Neural cell (in vitro differentiated cells): ENCODE results near the gene NPHP4. TPM values are rescaled to one million over a fixed set of nuclear protein-coding genes. Genes with fewer than 3 reads are reported as not detected.

ENCODE experiments used
- H2AFZ ChIP-seq: fragments of 200-600, 300-800 bp; sonication (generic), shearing (Covaris generic); 2 replicates; pipeline ENCODE4 v1.6.0; 2014; ENCODE audit warnings: low read depth, mild to moderate bottlenecking, antibody characterized with exemption, low read length, moderate library complexity
- H3F3A ChIP-seq: fragments of 200-600 bp; shearing (Covaris generic); 2 replicates; pipeline ENCODE4 v1.6.1; 2016; ENCODE audit warnings: mild to moderate bottlenecking, moderate library complexity, mixed read lengths, antibody characterized with exemption, low read length; ENCODE audit not compliant: insufficient read depth, poor library complexity, severe bottlenecking
- H3K27ac ChIP-seq: fragments of 200-600, 300-800 bp; sonication (generic), shearing (Covaris generic); 2 replicates; pipeline ENCODE4 v1.5.1; 2014; ENCODE audit warnings: mild to moderate bottlenecking, low read length, moderate library complexity
- H3K27me3 ChIP-seq: fragments of 300-800, 200-600 bp; sonication (generic), shearing (Covaris generic); 2 replicates; pipeline ENCODE4 v1.6.0; 2014; ENCODE audit warnings: mild to moderate bottlenecking, low read depth, low read length, moderate library complexity; ENCODE audit not compliant: insufficient read depth
- H3K36me3 ChIP-seq: fragments of 300-800, 200-600 bp; sonication (generic), shearing (Covaris generic); 2 replicates; pipeline ENCODE4 v1.5.1; 2014; ENCODE audit warnings: mild to moderate bottlenecking, antibody characterized with exemption, low read length, moderate library complexity; ENCODE audit not compliant: insufficient read depth
- H3K4me2 ChIP-seq: fragments of 300-800, 200-600 bp; sonication (generic), shearing (Covaris generic); 2 replicates; pipeline ENCODE4 v1.6.0; 2014; ENCODE audit warnings: mild to moderate bottlenecking, low read length
- H3K4me3 ChIP-seq: fragments of 300-800, 200-600 bp; sonication (generic), shearing (Covaris generic); 2 replicates; pipeline ENCODE4 v1.5.1; 2014; ENCODE audit warnings: mild to moderate bottlenecking, low read length, moderate library complexity
- H3K79me2 ChIP-seq: fragments of 200-600 bp; shearing (Covaris generic); replicated peaks from 2 replicates; pipeline ENCODE4 v1.6.0; 2014; ENCODE audit warnings: mild to moderate bottlenecking, low read length, moderate library complexity; ENCODE audit not compliant: insufficient read depth
- H3K9ac ChIP-seq: fragments of 300-800, 200-600 bp; sonication (generic), shearing (Covaris generic); 2 replicates; pipeline ENCODE4 v1.6.1; 2016; ENCODE audit warnings: mild to moderate bottlenecking, low read length, mixed read lengths
- H3K9me2 ChIP-seq: fragments of 200-600 bp; shearing (Covaris generic); 2 replicates; pipeline ENCODE4 v1.6.1; 2016; ENCODE audit warnings: mild to moderate bottlenecking, low read length, mixed read lengths; ENCODE audit not compliant: insufficient read depth
- H3K9me3 ChIP-seq: fragments of 200-600, 300-800 bp; sonication (generic), shearing (Covaris generic); 2 replicates; pipeline ENCODE4 v1.6.1; 2016; ENCODE audit warnings: mild to moderate bottlenecking, mixed run types, low read length, moderate library complexity, mixed read lengths
- H4K20me1 ChIP-seq: fragments of 200-600 bp; shearing (Covaris generic); 2 replicates; pipeline ENCODE4 v1.6.1; 2016; ENCODE audit warnings: mild to moderate bottlenecking, mixed run types; ENCODE audit not compliant: insufficient read depth
- EP300 ChIP-seq: fragments of 450-650 bp; conservative IDR thresholded peaks from 2 replicates; pipeline ENCODE4 v1.6.1; 2014; ENCODE audit warnings: antibody characterized with exemption, mild to moderate bottlenecking, moderate library complexity; ENCODE audit not compliant: poor library complexity, severe bottlenecking
- EZH2 ChIP-seq: fragments of 200-600, 300-800 bp; shearing (Covaris generic), sonication (generic); IDR thresholded peaks from 2 replicates; pipeline ENCODE4 v1.6.1; 2014; ENCODE audit warnings: antibody characterized with exemption, low read length, borderline replicate concordance, mild to moderate bottlenecking; ENCODE audit not compliant: insufficient read depth, poor library complexity, severe bottlenecking
- MXI1 ChIP-seq: fragments of 450-650 bp; conservative IDR thresholded peaks from 2 replicates; pipeline ENCODE4 v1.6.1; 2014; ENCODE audit warnings: antibody characterized with exemption, mild to moderate bottlenecking; ENCODE audit not compliant: poor library complexity, severe bottlenecking
- POLR2AphosphoS5 ChIP-seq: IDR thresholded peaks from 2 replicates; pipeline ENCODE4 v1.6.1; 2012
- RAD21 ChIP-seq: fragments of 450-650 bp; conservative IDR thresholded peaks from 2 replicates; pipeline ENCODE4 v1.6.1; 2014; ENCODE audit warnings: antibody characterized with exemption, mild to moderate bottlenecking, moderate library complexity
- SMC3 ChIP-seq: fragments of 450-650 bp; conservative IDR thresholded peaks from 2 replicates; pipeline ENCODE4 v1.6.1; 2014; ENCODE audit warnings: antibody characterized with exemption, mild to moderate bottlenecking, moderate library complexity; ENCODE audit not compliant: poor library complexity
- TAF1 ChIP-seq: IDR thresholded peaks from 2 replicates; pipeline ENCODE4 v1.6.1; 2012; ENCODE audit warnings: low read depth
- polyA plus RNA-seq: library from polyadenylated mRNA; depleted of rRNA; stranded (reverse); fragments of >200 nt; gene quantifications from 2 replicates; pipeline ENCODE4 v1.2.3, GENCODE V29; 2014
- TF ChIP-seq, protein P1 (sequence below): IDR thresholded peaks from 2 replicates; pipeline ENCODE4 v1.6.1; 2012; ENCODE audit warnings: borderline replicate concordance
- TF ChIP-seq, protein P2 (sequence below): fragments of 450-650 bp; IDR thresholded peaks from 2 replicates; pipeline ENCODE4 v1.5.1; 2014; ENCODE audit warnings: antibody characterized with exemption, mild to moderate bottlenecking, moderate library complexity; ENCODE audit not compliant: poor library complexity, severe bottlenecking

NPHP4 gene
- polyA plus RNA-seq, 1 donor from 2014 or later: 17.1 TPM

DNA sequence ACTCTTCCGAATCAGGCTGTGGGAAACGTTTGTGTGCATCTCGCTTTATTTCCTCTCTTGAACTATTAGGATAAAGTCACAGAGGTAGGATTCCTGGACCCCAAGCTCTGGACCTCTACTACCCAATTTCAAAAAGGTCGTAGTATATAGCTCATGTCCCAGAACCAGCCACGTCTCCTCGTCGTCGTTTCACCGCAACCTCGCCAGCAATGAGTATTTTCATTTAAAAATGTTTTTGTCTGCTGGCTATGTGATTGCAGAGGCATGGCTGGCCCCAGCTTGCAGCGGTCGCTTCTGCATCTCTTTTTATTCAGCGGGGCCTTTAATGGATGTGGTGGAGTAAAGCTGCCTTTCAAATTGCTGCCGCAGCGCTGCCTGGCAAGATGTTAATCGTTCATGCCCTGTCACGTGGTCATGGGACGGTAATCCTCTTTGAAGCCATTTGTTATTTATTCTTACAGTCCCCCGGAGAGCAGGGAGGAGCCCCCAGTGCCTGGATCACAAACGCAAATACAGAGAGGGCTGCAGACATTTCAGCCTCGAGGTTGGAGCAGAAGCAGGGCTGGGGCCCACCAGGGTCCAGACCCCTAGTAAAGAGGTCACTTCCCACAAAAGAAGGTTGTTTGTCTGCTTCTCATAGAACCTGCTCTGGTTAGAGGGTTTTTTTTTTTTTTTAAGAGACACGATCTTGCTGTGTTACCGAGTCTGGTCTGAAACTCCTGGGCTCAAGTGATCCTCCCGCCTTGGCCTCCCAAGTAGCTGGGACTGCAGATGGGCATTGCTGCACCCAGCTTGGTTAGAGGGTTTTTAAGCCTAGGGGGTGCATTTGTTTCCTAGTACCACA, 11.6 kb upstream of the NPHP4 start:
- no peaks in the 10 kb centered on the region for H3K9me3 ChIP-seq
- no peaks in the 10 kb centered on the region for H3F3A ChIP-seq
- H3K4me2 ChIP-seq: no peak overlapping the region
- H3K36me3 ChIP-seq: no peaks in the 10 kb centered on the region
- TF ChIP-seq POLR2AphosphoS5 (peak; percentile 25), EZH2 (no peak), TAF1 (no peak), RAD21 (peak; percentile 28), SMC3 (peak; percentile 25), EP300 (peak; percentile 36), MXI1 (peak; percentile 41)
- TF ChIP-seq, protein P1, sequence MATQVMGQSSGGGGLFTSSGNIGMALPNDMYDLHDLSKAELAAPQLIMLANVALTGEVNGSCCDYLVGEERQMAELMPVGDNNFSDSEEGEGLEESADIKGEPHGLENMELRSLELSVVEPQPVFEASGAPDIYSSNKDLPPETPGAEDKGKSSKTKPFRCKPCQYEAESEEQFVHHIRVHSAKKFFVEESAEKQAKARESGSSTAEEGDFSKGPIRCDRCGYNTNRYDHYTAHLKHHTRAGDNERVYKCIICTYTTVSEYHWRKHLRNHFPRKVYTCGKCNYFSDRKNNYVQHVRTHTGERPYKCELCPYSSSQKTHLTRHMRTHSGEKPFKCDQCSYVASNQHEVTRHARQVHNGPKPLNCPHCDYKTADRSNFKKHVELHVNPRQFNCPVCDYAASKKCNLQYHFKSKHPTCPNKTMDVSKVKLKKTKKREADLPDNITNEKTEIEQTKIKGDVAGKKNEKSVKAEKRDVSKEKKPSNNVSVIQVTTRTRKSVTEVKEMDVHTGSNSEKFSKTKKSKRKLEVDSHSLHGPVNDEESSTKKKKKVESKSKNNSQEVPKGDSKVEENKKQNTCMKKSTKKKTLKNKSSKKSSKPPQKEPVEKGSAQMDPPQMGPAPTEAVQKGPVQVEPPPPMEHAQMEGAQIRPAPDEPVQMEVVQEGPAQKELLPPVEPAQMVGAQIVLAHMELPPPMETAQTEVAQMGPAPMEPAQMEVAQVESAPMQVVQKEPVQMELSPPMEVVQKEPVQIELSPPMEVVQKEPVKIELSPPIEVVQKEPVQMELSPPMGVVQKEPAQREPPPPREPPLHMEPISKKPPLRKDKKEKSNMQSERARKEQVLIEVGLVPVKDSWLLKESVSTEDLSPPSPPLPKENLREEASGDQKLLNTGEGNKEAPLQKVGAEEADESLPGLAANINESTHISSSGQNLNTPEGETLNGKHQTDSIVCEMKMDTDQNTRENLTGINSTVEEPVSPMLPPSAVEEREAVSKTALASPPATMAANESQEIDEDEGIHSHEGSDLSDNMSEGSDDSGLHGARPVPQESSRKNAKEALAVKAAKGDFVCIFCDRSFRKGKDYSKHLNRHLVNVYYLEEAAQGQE: peak; percentile 38
- TF ChIP-seq, protein P2, sequence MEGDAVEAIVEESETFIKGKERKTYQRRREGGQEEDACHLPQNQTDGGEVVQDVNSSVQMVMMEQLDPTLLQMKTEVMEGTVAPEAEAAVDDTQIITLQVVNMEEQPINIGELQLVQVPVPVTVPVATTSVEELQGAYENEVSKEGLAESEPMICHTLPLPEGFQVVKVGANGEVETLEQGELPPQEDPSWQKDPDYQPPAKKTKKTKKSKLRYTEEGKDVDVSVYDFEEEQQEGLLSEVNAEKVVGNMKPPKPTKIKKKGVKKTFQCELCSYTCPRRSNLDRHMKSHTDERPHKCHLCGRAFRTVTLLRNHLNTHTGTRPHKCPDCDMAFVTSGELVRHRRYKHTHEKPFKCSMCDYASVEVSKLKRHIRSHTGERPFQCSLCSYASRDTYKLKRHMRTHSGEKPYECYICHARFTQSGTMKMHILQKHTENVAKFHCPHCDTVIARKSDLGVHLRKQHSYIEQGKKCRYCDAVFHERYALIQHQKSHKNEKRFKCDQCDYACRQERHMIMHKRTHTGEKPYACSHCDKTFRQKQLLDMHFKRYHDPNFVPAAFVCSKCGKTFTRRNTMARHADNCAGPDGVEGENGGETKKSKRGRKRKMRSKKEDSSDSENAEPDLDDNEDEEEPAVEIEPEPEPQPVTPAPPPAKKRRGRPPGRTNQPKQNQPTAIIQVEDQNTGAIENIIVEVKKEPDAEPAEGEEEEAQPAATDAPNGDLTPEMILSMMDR: no peak
- no peaks in the 10 kb centered on the region for H3K79me2 ChIP-seq
- H3K27ac ChIP-seq: peak overlapping the region; percentile 89
- H3K9me2 ChIP-seq: no peaks in the 10 kb centered on the region
- H4K20me1 ChIP-seq: no peaks in the 10 kb centered on the region
- no peak overlapping the region for H2AFZ ChIP-seq
- no peaks in the 10 kb centered on the region for H3K27me3 ChIP-seq
- peak overlapping the region; percentile 44 for H3K9ac ChIP-seq
- H3K4me3 ChIP-seq: peak overlapping the region; percentile 25

DNA sequence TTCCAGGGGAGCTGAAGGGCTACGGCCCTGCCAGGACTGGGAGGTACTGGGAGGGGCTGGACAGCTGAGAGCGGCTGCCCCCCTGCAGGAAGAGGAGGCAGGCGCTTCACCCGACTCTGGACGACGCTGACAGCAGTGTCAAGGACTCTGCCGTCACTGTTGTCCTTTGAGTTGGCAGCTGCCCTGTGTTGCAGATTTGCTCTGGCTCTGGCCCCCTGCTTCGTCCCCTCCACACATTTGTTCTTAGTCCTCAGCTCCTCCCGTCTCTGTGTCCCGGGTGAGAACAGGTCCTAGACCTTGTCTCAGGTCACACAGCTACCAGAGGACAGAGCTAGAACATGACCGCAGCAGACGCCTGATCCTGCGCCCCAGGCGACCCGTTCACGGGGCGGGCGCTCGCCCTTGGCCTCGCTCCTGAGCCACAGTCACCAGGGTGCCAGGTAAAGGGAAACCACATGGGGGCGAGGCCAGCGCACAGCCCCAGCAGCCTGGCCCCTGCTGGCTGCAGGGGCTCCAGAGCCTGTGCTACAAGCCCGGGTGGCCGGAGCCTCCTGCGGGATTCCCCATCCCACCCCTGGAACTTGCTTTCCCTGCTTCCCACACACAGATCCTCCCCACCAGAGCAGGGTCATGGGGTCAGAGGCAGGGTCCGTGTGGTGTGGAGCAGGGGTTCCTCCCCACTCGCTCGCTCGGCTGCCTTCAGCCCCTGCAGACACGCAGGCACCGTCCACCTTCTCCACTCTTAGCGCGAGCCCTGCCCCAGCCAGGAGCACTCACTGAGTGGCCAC, 10.7 kb upstream of the NPHP4 start:
- no peak overlapping the region for H2AFZ ChIP-seq

More for the DNA sequence above, 10.7 kb upstream of the NPHP4 start:
- Histone ChIP-seq H3K9me2 (no peaks in the 10 kb centered on the region), H3K9me3 (no peaks in the 10 kb centered on the region), H3F3A (no peaks in the 10 kb centered on the region), H3K36me3 (no peaks in the 10 kb centered on the region), H3K4me2 (no peak overlapping the region), H4K20me1 (no peaks in the 10 kb centered on the region), H3K9ac (peak overlapping the region; percentile 44), H3K27me3 (no peaks in the 10 kb centered on the region), H3K4me3 (no peak overlapping the region), H3K27ac (peak overlapping the region; percentile 89), H3K79me2 (no peaks in the 10 kb centered on the region)
- TF ChIP-seq, protein P1: no peak
